Karpas-422 (cell line): Measurements from ENCODE around the gene GP2. TPM values are rescaled to one million over a fixed set of nuclear protein-coding genes. Genes with fewer than 3 reads are reported as not detected.
"Not testable (repeated sequence)": the region's sequence is repeated elsewhere in the genome, so short reads cannot be mapped to it uniquely, and the experiment has no call there.

Experiments
- DNase-seq: peaks from one replicate; pipeline ENCODE4 v3.0.0-alpha.2; 2015
- H2AFZ ChIP-seq: fragments of 200-600 bp; sonication (generic); 2 replicates; pipeline ENCODE4 v1.6.1; 2014; ENCODE audit warnings: antibody characterized with exemption, low read length, mixed read lengths
- H3K27ac ChIP-seq: fragments of 200-600 bp; sonication (generic); 2 replicates; pipeline ENCODE4 v1.5.1; 2014; ENCODE audit warnings: mild to moderate bottlenecking, low read length, moderate library complexity
- H3K27me3 ChIP-seq: fragments of 200-600 bp; sonication (generic); 2 replicates; pipeline ENCODE4 v1.6.1; 2014; ENCODE audit warnings: low read length, mixed read lengths
- H3K36me3 ChIP-seq: fragments of 200-600 bp; sonication (generic); 2 replicates; pipeline ENCODE4 v1.6.1; 2014; ENCODE audit warnings: low read length, mixed read lengths; ENCODE audit not compliant: insufficient read depth
- H3K4me1 ChIP-seq: fragments of 200-600 bp; sonication (generic); 2 replicates; pipeline ENCODE4 v1.6.1; 2014; ENCODE audit warnings: mild to moderate bottlenecking, low read length, mixed read lengths
- H3K4me2 ChIP-seq: fragments of 200-600 bp; sonication (generic); 2 replicates; pipeline ENCODE4 v1.6.1; 2014; ENCODE audit warnings: low read length, low read depth, mild to moderate bottlenecking; ENCODE audit not compliant: poor library complexity, severe bottlenecking
- H3K4me3 ChIP-seq: fragments of 200-600 bp; sonication (generic); 2 replicates; pipeline ENCODE4 v1.5.1; 2014; ENCODE audit warnings: mild to moderate bottlenecking, antibody characterized with exemption, low read length, mixed read lengths
- H3K79me2 ChIP-seq: fragments of 200-600 bp; sonication (generic); 2 replicates; pipeline ENCODE4 v1.6.1; 2014; ENCODE audit warnings: mild to moderate bottlenecking, low read length, mixed read lengths
- H3K9ac ChIP-seq: fragments of 200-600 bp; sonication (generic); 2 replicates; pipeline ENCODE4 v1.6.0; 2014; ENCODE audit warnings: low read length
- H3K9me2 ChIP-seq: fragments of 200-600 bp; sonication (generic), shearing (Covaris generic); replicated peaks from 2 replicates; pipeline ENCODE4 v1.6.0; 2014; ENCODE audit warnings: mild to moderate bottlenecking, low read length, moderate library complexity; ENCODE audit not compliant: insufficient read depth
- H3K9me3 ChIP-seq: fragments of 300-700, 200-600 bp; sonication (generic); 2 replicates; pipeline ENCODE4 v1.6.1; 2014; ENCODE audit warnings: low read length, mixed read lengths
- H4K20me1 ChIP-seq: fragments of 200-600 bp; sonication (generic); 2 replicates; pipeline ENCODE4 v1.6.1; 2014; ENCODE audit warnings: mild to moderate bottlenecking, antibody characterized with exemption, low read length, low read depth; ENCODE audit not compliant: insufficient read depth
- total RNA-seq: library from RNA; depleted of rRNA; stranded (reverse); fragments of >200 nt; shearing (Covaris generic); gene quantifications from 2 replicates; pipeline ENCODE4 v1.2.3, GENCODE V29; 2014; ENCODE audit warnings: low replicate concordance

The GP2 gene
- total RNA-seq, 1 experiment from 2014 or later: not detected

DNA sequence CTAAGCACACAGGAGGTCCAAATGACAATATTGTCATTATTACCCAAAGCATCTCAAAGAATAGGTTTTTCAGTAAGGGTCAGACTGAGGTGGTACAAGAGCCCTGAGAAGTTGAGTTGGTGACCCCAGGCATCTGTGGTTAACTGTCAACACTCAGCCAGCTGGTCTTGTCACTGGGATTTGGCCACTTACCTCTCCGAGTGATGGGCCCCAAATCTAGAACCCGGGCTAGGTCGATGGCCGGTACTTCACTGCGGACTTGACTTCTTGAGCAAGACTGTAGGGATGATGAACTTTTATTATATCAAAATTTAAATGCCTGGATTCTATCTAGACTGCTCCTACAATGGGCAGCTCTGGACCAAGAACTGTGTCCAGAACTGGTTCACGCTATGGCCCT, 11.5 kb downstream of the GP2 start:
- H3K9ac ChIP-seq: no peak overlapping the region
- DNase-seq: no peak
- no peaks in the 10 kb centered on the region for H3K79me2 ChIP-seq
- H3K4me1 ChIP-seq: no peaks in the 10 kb centered on the region
- no peaks in the 10 kb centered on the region for H4K20me1 ChIP-seq
- no peak overlapping the region for H3K4me3 ChIP-seq
- H3K27me3 ChIP-seq: no peaks in the 10 kb centered on the region
- no peaks in the 10 kb centered on the region for H3K9me3 ChIP-seq
- no peaks in the 10 kb centered on the region for H3K36me3 ChIP-seq
- H3K9me2 ChIP-seq: 0 out of 2 replicates have a peak, but pooled peaks cover 4% of the 10 kb centered on the region
- no peak overlapping the region for H3K4me2 ChIP-seq
- H2AFZ ChIP-seq: no peak overlapping the region
- no peak overlapping the region for H3K27ac ChIP-seq

DNA sequence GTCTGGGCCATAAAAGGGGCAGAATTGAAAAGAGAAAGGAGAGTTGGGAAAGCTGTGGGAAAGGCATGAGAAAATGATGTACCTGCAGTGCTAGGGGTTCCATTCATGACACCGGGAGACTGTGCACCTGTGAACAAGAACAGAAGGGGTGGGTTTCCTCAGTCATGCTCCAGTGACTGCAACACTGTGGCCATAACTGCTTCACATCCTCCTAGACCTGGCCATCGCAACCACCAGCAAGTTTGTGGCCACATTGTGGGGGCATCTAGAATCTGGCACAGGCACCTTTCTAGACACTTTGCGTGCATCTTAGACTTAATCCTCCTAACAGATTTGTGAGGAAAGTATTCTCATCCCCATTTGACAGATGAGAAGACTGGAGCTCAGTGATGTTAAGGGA, 12.7 kb downstream of the GP2 start:
- no peaks in the 10 kb centered on the region for H3K4me1 ChIP-seq
- H3K27ac ChIP-seq: no peak overlapping the region
- H3K79me2 ChIP-seq: no peaks in the 10 kb centered on the region
- H2AFZ ChIP-seq: no peak overlapping the region
- no peak overlapping the region for H3K4me3 ChIP-seq
- H3K27me3 ChIP-seq: no peaks in the 10 kb centered on the region
- no peak overlapping the region for H3K4me2 ChIP-seq
- no peaks in the 10 kb centered on the region for H3K9me3 ChIP-seq
- no peak overlapping the region for H3K9ac ChIP-seq
- H3K36me3 ChIP-seq: no peaks in the 10 kb centered on the region
- 0 out of 2 replicates have a peak, but pooled peaks cover 4% of the 10 kb centered on the region for H3K9me2 ChIP-seq
- DNase-seq: no peak
- H4K20me1 ChIP-seq: no peaks in the 10 kb centered on the region

DNA sequence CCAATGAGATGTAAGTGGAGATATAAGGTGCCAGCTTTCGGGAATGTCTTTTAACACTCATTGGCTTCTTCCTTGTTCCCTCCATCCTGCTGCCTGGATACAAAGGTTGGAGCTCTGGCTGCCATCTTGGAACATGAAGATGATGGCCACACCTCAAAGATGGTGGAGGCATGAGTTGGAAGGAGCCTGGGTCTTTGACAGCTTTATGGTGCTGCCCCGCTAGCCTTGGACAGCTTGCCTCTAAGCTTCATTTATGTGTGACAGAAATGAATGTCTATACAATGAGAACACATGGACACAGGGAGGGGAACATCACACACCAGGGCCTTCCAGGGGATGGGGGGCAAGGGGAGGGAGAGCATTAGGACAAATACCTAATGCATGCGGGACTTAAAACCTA, 13.6 kb downstream of the GP2 start:
- Histone ChIP-seq H4K20me1 (no peaks in the 10 kb centered on the region), H3K27ac (no peak overlapping the region), H3K9me2 (0 out of 2 replicates have a peak, but pooled peaks cover 4% of the 10 kb centered on the region), H3K27me3 (no peaks in the 10 kb centered on the region), H3K36me3 (no peaks in the 10 kb centered on the region), H3K9ac (no peak overlapping the region), H3K4me3 (no peak overlapping the region), H3K9me3 (no peaks in the 10 kb centered on the region), H3K4me2 (no peak overlapping the region), H2AFZ (no peak overlapping the region), H3K4me1 (no peaks in the 10 kb centered on the region), H3K79me2 (no peaks in the 10 kb centered on the region)
- DNase-seq: no peak

DNA sequence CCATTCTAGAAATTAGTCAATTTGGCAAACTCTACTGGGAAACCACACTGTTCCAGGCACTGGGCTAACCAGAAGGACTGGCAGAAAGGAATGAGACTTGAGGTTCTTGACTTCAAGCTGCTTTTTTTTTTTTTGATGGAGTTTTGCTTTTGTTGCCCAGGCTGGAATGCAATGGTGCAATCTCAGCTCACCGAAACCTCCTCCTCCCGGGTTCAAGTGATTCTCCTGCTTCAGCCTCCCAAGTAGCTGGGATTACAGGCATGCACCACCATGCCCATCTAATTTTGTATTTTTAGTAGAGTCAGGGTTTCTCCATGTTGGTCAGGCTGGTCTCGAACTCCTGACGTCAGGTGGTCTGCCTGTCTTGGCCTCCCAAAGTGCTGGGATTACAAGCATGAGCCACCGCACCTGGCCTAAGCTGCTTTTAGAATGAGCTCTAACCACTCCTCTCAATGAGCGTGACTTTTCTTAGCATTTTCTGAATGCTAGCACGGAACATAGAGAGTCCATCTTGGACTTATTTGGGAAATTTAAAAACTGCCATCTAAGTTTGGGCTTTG, 14.7 kb downstream of the GP2 start:
- H2AFZ ChIP-seq, DNase-seq: not testable (repeated sequence)

DNA sequence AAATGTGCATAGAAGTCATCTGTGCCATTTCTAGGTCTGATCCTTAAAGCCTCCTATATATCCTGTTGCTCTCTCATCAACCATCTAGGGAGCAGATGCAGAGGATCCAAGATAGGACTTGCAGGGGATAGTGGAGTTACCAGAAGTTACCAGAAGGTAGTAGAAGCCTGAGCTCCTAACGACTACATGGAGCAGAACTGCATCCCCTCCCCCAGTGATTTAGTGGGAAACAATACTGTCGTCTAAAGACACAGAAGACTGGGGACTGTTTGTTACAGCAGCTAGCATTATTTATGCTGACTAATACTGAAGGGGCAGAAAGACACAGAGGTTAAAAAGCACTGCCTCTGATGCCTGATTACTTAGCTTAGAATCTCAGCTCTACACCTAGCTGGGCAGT, 15.8 kb downstream of the GP2 start:
- Histone ChIP-seq H3K4me1 (no peaks in the 10 kb centered on the region), H3K4me2 (no peak overlapping the region), H3K9me2 (0 out of 2 replicates have a peak, but pooled peaks cover 4% of the 10 kb centered on the region), H3K9me3 (no peaks in the 10 kb centered on the region), H3K4me3 (no peak overlapping the region), H2AFZ (no peak overlapping the region), H3K27me3 (no peaks in the 10 kb centered on the region), H3K9ac (no peak overlapping the region), H3K36me3 (no peaks in the 10 kb centered on the region), H4K20me1 (no peaks in the 10 kb centered on the region), H3K79me2 (no peaks in the 10 kb centered on the region), H3K27ac (no peak overlapping the region)
- DNase-seq: no peak

More for the DNA sequence above, 14.7 kb downstream of the GP2 start:
- not testable (repeated sequence) for H3K9me2 ChIP-seq, H4K20me1 ChIP-seq, H3K27me3 ChIP-seq, H3K9me3 ChIP-seq, H3K79me2 ChIP-seq, H3K4me2 ChIP-seq, H3K4me3 ChIP-seq, H3K27ac ChIP-seq, H3K36me3 ChIP-seq, H3K4me1 ChIP-seq, H3K9ac ChIP-seq

DNA sequence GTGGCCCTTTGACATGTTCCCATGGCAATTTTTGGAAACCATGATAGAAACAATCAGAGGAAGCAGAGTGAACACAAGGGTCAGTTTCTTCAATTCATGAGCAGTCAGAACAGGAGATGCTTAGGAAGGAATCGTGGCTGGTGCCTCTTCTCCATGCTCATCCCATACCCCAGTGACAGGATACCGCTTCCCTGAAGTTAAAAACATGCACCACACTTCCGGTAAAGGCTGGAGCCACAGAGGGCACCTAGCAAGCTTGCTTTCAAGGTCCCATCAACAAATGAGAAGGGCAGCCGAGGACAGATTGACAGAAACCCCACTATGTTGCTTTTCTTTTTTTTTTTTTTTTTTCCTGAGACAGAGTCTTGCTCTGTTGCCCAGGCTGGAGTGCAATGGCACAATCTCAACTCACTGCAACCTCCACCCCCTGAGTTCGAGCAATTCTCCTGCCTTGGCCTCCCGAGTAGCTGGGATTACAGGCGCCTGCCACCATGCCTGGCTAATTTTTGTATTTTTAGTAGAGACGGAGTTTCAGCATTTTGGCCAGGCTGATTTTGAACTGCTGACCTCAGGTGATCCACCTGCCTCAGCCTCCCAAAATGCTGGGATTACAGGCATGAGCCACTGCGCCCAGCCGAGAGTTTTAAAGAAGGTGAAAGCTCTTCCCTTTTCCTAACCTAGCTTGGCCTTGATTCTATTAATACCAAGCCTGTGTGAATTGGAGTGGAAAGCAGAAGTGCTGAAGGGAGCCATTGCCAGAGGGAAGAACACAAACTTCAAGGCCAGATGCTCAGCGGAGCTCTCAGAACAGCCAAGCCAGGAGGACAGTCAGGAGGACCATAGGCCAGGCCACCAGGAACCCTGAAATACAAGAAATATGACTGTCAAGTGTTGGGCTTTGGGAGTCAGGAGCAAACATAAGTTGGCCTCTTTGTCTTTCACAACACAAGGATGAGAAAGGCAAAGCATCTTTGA, 16.6 kb downstream of the GP2 start:
- Histone ChIP-seq H3K9ac (no peak overlapping the region), H3K79me2 (no peaks in the 10 kb centered on the region), H3K36me3 (no peaks in the 10 kb centered on the region), H3K4me3 (no peak overlapping the region), H3K9me3 (no peaks in the 10 kb centered on the region), H3K27ac (no peak overlapping the region), H3K4me1 (no peaks in the 10 kb centered on the region), H2AFZ (no peak overlapping the region), H4K20me1 (no peaks in the 10 kb centered on the region), H3K27me3 (no peaks in the 10 kb centered on the region), H3K9me2 (0 out of 2 replicates have a peak, but pooled peaks cover 4% of the 10 kb centered on the region), H3K4me2 (no peak overlapping the region)
- DNase-seq: no peak

DNA sequence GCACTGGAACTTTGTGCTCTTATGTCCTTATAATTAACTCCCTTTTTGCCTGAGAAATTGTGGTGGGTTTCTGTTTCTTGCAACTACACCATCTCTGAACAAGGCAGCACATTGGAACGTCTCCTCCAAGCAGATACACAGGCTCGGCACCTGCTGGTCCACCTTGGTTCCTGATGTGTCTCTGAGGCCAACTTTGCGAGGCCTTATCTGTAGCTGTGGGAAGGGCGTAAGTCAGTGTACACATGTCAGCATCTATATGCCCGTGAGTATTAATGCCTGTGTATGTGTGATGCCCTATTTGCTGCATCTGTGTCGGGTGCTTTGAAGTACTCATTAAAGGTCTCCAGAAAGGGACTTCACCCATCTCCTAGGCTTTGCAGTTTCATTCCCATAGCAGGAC, 17.5 kb downstream of the GP2 start:
- no peak overlapping the region for H3K9ac ChIP-seq
- no peak overlapping the region for H2AFZ ChIP-seq
- no peaks in the 10 kb centered on the region for H3K79me2 ChIP-seq
- no peak overlapping the region for H3K27ac ChIP-seq
- H3K27me3 ChIP-seq: no peaks in the 10 kb centered on the region
- DNase-seq: no peak
- H3K9me3 ChIP-seq: no peaks in the 10 kb centered on the region
- no peak overlapping the region for H3K4me2 ChIP-seq
- H3K4me3 ChIP-seq: no peak overlapping the region
- H4K20me1 ChIP-seq: no peaks in the 10 kb centered on the region
- H3K9me2 ChIP-seq: 0 out of 2 replicates have a peak, but pooled peaks cover 4% of the 10 kb centered on the region
- H3K36me3 ChIP-seq: no peaks in the 10 kb centered on the region
- no peaks in the 10 kb centered on the region for H3K4me1 ChIP-seq

DNA sequence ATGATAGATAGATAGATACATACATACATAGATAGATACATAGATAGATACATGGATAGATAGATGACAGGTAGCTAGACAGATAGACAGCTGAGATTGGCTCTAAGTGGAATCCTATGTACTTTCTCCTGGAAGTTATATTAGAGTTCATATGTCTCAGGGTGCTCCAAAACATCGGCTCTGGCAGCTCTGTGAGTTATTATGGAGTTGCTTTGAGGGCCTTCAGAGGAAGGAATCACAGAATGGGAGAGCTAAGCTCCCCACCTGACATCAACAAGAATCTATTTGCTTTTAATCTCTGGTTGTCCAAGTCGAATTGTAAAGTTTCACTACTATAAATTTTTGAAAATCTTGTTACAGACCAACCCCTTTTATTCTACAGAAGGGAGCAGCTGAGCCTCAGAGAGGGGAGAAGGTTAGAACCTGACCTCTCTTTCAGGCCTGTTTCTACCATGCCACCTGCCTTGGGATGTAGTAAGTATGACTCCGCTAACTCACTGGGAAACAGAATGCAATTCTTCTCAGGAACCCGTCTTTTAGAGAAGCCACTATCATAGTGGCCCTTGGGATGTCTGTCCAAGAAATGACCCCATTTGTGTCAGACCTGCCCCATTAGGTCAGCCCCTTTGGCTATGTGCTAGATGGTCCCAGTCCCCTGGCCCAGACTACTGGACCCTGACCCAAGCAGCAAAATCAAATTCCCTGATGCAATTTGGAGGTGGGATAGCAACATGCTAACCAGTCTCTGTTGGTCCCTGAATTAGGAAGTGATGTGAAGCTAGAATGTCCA, 18.3 kb downstream of the GP2 start:
- Histone ChIP-seq H3K9me3 (no peaks in the 10 kb centered on the region), H4K20me1 (no peaks in the 10 kb centered on the region), H3K4me2 (no peak overlapping the region), H3K9ac (no peak overlapping the region), H3K79me2 (no peaks in the 10 kb centered on the region), H3K36me3 (no peaks in the 10 kb centered on the region), H3K9me2 (0 out of 2 replicates have a peak, but pooled peaks cover 4% of the 10 kb centered on the region), H3K27ac (no peak overlapping the region), H3K4me3 (no peak overlapping the region), H2AFZ (no peak overlapping the region), H3K27me3 (no peaks in the 10 kb centered on the region), H3K4me1 (no peaks in the 10 kb centered on the region)
- DNase-seq: no peak
